Activated CD4-positive, CD25-positive, alpha-beta regulatory T cell treated with anti-CD3 and anti-CD28 coated beads, Interleukin-2, amount 50 U/mL, for 24 hours (primary cell): ENCODE results near the gene PYM1.
"Not testable (repeated sequence)": the region's sequence is repeated elsewhere in the genome, so short reads cannot be mapped to it uniquely, and the experiment has no call there.

Source experiments
- ATAC-seq, 2 donors: fragments of 150-1000 bp; cut with Tn5 transposase; one replicate each; pipeline ENCODE4 v1.10.0; 2021; ENCODE audit warnings: mild to moderate bottlenecking in 1 of 2, moderate library complexity in 1 of 2

The PYM1 gene

GRCh38 chr12:55908726-55909512 is 18.8 kb downstream of the PYM1 start:
- ATAC-seq: no peak

DNA sequence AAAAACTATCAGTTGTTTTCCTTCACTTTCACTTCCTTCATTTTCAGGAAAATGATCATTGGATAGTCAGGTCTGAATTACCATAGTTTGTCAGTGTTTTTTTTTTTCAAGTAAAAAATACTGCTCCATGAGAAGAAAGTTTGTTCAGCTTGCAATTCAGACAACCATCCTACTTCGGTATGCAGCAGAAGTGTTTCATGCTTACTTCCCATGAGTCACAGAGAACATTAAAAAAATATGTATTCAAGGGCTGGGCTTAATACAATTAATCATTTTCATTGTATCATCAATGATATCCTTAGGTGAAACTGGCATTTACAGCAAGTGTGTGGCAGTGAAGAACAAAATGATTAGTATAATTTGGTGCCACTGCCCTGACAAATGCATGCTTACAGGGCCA is 21.6 kb downstream of the PYM1 start:
- peak in 1 of 2 donors; percentile 38 for ATAC-seq

GRCh38 chr12:55901881-55902490 is 25.7 kb downstream of the PYM1 start:
- no peak for ATAC-seq

- peak; percentile 93 to 98 for ATAC-seq
Observed at GRCh38 chr12:55899082-55899481, 28.6 kb downstream of the PYM1 start.

DNA sequence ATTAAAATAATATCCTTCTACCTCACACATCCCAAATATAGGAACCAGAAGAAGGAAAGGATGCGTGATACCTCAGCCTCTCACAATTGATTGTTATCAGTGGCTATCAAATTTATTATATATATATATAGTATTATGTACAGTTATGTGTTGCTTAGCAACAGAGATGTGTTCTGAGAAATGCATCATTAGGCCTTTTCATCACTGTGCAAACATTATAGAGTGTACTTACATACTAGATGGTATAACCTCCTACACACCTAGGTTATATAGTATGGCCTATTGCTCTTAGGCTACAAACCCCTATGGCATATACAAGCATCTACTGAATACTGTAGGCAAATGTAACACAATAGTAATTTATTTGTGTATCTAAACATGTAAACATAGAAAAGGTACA is 34.0 kb downstream of the PYM1 start:
- no peak for ATAC-seq

GRCh38 chr12:55891310-55891709 is 36.4 kb downstream of the PYM1 start:
- no peak for ATAC-seq

DNA sequence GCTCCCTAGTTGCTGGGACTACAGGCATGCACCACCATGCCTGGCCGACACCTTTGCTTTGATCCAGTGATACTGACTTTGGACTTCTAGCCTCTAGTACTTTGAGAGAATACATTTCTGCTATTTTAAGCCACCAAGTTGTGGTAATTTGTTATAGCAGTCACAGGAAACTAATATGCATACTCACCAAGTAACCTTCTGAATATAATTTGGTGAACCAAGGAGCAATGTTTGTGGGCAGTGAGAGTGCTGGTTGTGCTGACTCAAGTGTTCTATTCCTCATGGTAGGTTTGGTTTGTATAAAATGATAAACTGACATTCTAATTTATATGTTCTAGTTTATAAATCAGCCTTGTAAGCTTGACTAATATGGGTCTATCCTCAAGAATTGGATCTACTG is 42.6 kb downstream of the PYM1 start:
- ATAC-seq: peak in 1 of 2 donors; percentile 33

- no peak for ATAC-seq
Observed at GRCh38 chr12:55877824-55878223, 49.9 kb downstream of the PYM1 start.

DNA sequence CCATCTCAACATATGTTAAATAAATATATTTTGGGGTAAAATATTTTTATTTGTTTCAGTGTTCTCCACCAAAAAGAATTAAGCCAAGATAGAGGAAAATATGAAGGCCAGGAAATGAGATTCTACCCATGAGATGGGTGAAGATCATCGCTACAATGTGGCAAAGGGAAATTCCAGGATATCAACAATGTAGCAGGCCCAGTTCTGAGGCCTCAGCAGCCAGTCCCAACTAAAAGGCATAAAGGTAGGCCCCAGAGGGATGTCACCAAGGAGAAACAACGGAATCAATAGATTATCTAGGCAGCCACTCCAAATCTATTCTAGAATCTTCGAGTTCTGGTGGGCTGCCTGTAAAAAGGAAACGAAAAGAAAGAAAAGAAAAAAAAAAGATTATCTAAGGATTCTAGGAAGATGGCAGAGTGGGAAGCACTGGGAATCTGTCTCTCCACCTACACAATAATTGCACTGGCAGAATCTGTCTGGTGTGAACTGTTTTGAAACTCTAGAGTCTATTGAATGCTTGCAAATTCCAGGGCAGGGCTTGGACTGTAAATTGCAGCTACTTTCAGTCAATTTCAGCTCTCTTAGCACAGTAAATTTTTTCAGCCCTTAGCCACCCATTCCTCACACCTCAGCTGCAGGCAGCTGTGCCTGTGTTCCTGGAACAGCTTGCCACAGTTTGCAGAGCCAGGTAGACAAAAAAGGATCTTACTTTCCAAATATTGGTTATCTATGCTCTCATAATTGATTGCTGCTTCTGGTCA is 51.8 kb downstream of the PYM1 start:
- ATAC-seq: no peak

GRCh38 chr12:55874443-55874842 is 53.3 kb downstream of the PYM1 start:
- ATAC-seq: no peak

GRCh38 chr12:55866454-55867004 is 61.2 kb downstream of the PYM1 start:
- not testable (repeated sequence) for ATAC-seq

DNA sequence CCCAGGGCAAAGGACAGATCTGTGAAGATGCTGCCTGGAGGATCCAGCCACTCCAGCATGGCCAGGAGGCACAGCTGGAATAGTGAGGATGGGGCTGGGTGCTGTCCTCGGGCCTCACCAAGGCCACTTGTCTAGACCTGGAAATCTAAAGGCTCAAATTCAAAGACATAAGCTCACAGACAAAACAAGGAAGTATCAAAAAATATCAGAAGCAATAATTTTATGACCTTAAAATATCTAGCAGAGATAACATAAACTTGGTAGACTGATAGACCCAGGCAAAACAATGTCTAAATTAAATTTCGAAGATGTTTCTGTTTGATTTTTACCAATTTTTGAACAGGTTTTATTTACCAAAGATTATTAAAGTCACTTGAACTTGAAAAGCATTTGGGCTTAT is 62.4 kb downstream of the PYM1 start:
- ATAC-seq: no peak

DNA sequence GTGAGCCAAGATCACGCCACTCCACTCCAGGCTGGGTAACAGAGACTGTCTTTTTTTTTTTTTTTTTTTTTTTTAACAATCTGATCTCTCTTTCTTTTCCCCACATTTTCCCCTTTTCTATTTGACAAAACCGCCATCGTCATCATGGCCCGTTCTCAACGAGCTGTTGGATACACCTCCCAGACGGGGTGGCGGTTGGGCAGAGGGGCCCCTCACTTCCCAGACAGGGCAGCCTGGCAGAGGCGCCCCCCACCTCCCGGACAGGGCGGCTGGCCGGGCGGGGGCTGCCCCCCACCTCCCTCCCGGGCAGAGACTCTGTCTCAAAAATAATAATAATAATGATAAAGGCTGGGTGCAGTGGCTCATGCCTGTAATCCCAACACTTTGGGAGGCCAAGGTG is 64.8 kb downstream of the PYM1 start:
- not testable (repeated sequence) for ATAC-seq

DNA sequence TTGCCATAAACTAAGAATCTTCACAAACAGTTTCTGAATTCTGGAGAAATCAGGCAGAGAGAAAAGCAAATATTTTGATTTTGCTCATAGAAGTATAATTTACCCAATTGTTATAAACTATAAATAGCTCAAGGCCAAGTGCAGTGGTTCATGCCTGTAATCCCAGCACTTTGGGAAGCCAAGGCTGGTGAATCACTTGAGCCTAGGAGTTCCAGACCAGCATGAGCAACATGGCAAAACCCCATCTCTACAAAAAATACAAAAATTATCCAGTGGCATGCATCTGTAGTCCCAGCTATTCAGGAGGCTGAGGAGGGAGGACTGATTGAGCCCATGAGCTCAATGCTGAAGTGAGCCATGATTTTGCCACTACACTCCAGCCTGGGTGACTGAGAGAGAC is 65.4 kb downstream of the PYM1 start:
- no peak for ATAC-seq

DNA sequence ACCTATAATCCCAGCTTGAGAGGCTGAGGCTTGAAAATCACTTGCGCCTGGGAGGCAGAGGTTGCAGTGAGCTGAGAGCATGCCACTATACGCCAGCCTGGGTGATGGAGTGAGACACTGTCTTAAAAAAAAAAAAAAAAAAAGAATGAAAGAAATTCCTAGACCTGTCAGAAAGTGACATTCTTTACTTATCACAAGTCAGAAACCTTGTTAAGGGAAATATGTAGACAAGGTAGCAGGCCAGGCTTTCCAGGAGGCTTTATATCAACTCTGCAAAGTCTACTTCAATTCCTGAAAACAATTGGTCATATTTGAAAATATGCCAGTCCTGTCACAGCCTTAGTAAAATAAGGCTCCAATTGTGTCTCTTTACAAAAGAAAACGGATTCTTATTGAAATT is 65.8 kb downstream of the PYM1 start:
- ATAC-seq: no peak

GRCh38 chr12:55861396-55861795 is 66.3 kb downstream of the PYM1 start:
- no peak for ATAC-seq

- ATAC-seq: no peak
Observed at GRCh38 chr12:55852740-55853139, 75.0 kb downstream of the PYM1 start.
